NCI-H345 treated with DMSO at 0.1 percent for 48 hours (cell line): ENCODE data around the gene EFHC2.
A peak's percentile ranks its signal among the peaks of the same experiment; 100 is the strongest.
"Not testable (repeated sequence)": the region's sequence is repeated elsewhere in the genome, so short reads cannot be mapped to it uniquely, and the experiment has no call there.

Experiments used
- DNase-seq: peaks from one replicate; lab custom pipeline; 2025; ENCODE audit not compliant: unreplicated experiment; lab: John Stamatoyannopoulos, UW

The EFHC2 gene

DNA sequence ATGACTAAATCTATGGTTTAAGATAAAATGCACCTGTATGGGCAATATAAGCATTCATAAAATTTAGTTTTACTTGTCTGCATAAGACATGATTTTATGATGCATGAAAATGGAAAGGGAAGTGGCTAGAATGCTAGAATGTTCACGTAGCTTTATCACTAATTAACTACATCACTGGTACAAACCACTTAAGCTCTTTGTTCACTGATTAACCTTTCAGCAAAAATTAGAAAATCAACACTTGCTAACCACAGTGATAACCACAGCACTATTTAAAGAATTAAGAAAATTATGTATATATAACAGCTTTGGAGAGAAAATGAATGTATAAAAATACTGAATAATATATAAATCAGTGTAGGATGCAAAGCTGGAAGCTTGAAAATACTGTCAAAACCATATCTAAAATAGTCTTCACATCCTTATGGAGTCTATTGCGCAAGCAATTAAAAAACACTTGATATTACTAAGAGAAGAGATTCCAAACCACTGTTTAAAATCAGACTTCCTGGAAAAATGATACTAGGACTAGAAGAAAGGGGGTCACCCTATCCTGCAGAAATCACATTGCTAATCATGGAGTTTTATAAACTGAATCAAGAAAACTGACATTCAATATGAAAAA is 51.9 kb downstream of the EFHC2 start:
- DNase-seq = no peak

DNA sequence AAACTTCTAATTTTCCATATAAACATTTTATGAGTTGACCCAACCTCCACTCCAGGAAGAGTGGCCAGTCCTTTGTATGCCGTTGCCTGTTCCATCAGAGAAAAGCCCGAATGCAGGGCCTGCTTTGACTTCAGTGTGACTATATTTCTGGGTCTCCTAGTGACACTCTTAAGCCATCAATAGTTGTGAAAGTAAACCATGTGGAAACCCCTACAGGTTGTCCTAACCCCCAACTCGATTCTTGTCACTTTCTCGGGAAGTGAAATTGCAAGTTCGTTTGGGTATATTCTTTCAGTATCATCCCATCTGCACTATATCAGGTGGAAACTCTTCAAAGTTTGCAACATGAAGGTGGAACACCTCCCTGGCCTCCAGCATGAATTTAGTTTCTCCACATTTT is 52.8 kb downstream of the EFHC2 start:
- DNase-seq = no peak

DNA sequence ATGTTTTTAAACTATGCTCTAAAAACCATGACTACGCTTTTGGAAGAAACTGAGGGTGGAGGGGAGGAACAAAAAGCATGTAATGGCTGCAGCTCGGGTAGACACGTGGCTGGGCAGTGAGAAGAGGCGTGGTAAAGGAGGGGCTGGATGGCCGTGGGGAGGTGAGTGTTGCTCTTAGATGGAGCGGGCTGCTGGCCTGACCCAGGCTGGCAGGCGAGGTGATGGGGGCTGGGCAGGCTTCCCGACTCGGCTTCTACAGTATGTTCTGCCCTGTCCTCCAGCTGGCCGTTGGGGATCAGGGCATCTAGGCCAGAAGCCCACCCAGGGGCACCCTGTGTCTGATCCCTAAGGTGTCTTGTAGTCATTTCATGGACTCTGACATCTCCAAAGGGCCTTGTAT is 60.7 kb downstream of the EFHC2 start:
- no peak for DNase-seq

DNA sequence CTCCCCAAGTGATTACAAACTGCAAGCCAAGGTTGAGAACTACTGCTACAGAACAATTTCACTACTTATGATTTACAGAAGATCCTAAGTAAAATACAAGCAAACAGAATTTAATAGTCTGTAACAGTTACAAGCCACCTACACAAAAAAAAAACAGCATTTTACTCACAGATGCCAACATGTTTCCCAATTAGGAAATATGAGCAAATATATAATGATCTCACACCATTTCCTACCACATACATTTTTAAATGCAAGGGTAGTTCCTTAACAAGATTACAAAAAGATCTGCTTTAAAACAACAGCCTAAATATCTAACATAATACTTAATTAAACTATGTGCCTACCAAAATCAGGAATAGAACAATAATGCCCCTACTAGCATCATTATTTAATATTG is 63.4 kb downstream of the EFHC2 start:
- no peak for DNase-seq

DNA sequence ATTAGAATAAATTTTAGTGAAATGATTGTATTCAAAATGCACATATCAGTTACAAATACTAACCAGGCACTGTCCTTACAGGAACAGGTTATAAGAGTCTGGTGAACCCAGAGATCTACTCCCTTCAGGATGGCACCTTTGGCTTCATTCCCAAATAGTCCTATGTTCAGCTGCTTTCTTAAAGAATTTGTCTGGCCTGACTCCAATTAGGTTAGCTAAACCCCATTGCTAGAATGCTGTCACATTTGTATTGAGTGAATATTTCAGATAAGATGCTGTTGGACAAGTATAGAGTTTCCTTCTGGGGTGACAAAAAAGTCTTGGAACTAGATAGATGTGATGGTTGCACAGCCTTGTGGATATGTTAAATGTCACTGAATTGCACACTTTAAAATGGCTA is 69.4 kb downstream of the EFHC2 start:
- no peak for DNase-seq

DNA sequence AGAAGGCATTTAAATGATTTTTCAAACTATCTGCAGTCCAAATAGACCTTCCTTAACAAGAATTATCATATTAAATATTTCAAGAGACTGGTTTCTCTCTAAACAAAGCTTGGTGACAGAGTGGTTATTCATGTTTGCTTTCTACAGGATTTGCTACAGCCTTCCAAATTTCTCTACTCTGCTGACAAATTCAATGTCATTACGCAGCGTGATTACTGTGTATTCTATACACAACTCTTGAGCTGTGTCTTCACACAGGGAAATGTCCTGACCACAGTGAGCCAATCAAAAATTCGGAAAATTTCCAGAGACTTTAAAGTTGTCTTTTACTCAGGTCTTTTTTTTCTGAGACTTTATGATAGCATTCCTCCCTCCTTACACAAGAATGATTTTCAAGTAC is 75.6 kb downstream of the EFHC2 start:
- no peak for DNase-seq

DNA sequence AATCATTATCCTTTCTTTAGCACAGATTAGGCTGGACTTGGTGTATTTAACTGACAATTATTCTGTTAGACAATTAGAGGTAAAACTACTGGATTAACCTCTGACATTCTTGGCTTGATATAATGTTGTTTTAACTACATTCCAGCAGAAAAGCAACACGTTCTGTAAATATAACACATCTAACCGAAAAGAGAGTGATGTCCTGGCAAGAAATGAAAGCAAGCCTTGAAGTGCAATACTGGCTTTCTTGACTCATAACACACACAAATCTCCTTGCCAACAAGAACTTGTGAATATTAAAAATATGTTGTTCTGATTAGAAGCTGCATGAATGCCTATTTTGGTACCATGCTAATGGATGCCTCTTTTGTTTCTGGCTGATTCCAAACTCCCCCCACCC is 76.4 kb downstream of the EFHC2 start:
- no peak for DNase-seq

DNA sequence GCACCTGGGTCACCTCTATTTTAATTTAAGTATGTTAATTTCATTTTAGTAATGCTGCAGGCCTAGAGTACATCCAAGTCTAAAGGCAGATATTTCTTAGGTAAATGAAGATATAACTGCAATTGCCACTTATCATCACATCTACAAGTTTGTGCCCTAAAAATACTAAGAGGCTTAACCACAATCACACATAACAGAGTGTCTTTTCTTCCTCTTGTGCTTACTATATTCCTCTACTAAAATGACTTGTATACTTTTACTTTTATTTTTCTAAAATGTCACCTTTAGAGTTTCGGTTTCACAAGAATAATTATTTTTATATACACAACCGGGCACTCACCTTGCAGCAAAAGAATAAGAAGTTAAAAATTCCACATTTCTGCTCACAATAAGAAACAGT is 77.9 kb downstream of the EFHC2 start:
- DNase-seq = no peak

DNA sequence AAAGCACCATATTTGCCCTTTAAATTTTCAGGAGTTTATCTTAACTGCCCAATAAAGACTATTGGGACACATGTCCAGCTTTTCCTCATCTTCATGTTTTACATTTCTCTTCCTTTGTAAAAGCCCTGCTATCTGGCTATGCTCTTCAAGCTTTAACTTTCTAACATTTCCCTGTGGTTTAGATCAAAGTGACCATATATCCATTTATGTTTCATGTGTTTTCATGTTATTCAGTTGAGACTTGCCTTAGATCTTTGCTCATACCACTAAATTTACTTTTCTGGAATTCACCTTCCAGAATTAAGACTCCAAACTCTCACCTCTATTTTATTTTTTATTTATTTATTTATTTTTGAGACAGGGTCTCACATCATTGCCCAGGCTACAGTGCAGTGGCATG is 78.5 kb downstream of the EFHC2 start:
- DNase-seq = no peak

DNA sequence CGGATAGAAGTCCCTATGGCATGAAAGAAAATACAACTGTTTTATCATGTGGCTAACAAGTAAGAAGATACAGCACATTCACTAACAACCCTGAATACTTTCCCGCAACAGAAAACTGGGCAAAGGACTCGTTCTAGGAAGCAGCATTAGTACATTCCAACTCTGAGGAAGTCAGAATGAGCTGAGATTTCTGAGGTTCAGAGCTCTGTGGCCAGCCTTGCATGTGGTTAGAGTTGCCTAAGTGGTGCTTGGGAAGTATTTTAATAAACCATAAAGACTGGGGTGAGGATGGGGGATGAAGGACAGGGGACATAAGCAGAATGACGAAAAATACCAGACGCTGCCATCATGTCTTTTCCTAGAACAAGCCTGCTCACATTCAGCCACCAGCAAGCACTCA is 82.2 kb downstream of the EFHC2 start:
- DNase-seq = no peak

DNA sequence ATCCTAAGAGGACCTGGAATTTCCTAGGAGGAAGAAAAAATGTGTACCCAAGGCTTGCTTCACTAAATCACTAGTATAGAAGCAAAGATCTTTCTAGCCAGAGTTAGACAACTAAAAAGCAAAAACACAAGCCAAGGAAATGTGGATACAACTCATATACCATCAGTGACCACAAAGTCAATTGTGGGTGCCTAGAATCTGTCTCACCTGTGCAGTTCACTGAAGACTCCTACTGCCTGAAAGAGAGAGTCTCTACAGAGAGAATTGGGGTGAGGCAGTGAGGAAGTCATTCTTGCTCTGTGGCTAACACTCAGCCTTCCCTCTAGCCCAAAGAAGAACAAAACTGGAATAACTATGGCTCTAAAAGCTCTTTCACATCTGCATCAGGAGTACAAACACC is 82.9 kb downstream of the EFHC2 start:
- DNase-seq = no peak

DNA sequence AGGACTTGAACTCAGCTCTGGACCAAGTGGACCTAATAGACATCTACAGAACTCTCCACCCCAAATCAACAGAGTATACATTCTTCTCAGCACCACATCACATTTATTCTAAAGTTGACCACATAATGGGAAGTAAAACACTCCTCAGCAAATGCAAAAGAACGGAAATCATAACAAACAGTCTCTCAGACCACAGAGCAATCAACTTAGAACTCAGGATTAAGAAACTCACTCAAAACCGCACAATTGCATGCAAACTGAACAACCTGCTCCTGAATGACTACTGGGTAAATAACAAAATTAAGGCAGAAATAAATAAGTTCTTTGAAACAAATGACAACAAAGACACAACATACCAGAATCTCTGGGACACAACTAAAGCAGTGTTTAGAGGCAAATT is 87.7 kb downstream of the EFHC2 start:
- DNase-seq = not testable (repeated sequence)

DNA sequence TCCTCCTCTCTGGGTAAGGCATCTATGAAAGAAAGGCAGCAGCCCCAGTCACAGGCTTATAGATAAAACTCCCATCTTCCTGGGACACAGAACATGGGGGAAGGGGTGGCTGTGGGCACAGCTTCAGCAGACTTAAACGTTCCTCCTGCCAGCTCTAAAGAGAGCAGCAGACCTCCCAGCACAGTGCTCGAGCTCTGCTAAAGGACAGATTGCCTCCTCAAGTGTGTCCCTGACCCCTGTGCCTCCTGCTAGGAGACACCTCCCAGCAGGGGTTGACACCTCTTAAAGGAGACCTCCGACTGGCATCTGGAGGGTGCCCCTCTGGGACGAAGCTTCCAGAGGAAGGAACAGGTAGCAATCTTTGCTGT is 89.9 kb downstream of the EFHC2 start:
- no peak for DNase-seq

DNA sequence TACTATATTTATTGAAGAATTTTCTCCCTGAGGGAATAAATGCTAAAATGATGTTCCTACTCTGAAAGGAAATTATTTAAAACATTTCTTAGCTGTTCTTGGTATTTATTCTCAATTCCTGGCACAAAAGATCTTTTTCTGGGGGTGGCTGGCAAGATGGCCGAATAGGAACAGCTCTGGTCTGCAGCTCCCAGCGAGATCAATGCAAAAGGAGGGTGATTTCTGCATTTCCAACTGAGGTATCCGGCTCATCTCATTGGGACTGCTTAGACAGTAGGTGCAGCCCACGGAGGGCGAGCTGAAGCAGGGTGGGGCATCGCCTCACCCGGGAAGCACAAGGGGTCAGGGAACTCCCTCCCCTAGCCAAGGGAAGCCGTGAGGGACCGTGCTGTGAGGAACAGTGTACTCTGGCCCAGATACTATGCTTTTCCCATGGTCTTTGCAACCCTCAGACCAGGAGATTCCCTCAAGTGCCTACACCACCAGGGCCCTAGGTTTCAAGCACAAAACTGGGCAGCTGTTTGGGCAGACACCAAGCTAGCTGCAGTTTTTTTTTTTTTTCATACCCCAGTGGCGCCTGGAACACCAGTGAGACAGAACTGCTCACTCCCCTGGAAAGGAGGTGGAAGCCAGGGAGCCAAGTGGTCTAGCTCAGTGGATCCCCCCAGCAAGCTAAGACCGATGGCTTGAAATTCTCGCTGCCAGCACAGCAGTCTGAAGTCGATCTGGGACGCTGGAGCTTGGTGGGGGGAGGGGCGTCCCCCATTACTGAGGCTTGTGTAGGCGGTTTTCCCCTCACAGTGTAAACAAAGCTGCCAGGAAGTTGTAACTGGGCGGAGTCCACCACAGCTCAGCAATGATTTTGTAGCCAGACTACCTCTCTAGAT is 90.5 kb downstream of the EFHC2 start:
- not testable (repeated sequence) for DNase-seq

DNA sequence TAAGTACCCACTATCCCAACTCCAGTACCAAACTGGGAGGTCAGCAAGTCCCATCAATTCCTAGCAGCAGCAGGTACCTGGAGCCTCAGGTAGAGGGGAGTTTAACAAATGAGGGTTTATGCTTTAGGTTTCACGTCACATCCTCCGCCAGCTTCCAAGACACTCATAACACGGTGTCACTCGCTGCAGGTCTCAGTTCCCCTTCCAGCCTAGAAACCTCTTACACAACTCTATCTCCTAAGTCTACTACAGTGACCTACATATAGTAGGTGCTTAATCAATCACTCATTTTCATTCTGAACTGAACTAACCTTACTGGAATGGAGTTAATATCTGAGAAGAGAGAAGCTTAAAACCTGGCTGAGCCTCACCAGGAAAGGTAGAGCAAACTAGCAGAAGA is 96.0 kb downstream of the EFHC2 start:
- DNase-seq = no peak

DNA sequence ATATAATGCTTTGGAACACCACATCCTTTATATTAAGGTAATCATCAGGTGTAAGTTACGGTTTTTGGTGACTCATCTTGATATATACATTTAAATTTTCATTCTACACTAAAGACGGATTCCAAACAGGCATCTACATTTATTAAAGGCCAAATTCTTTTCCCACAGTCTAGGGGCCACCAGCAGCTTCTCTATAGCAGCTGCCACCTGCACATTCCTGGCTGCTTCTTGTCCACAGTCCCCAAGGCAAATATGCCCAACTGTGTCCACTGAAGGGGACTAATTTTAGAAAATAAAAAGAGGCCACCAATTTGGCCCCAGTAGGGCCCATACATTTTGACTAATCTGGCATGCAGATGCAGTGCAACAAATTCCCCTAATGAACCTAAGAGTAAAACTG is 96.6 kb downstream of the EFHC2 start:
- DNase-seq = no peak

DNA sequence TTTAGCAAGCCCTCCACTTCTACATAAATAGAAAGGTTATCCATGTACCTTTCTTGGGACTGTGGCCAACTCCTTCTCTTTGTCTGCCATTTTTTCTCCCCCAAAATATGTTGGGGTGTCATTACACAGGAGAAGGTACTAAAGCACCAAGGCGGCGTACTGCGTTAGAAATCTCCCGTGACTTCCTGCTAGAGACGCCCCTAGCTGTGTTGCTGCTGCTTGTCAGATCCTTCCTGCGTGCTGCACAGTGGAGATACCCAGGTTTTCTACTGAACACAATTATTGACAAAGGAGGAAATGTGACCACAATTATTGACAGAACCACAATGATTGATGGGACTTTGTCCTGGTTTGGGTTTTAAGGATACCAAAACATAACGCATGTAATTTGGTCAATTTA is 97.7 kb downstream of the EFHC2 start:
- no peak for DNase-seq

DNA sequence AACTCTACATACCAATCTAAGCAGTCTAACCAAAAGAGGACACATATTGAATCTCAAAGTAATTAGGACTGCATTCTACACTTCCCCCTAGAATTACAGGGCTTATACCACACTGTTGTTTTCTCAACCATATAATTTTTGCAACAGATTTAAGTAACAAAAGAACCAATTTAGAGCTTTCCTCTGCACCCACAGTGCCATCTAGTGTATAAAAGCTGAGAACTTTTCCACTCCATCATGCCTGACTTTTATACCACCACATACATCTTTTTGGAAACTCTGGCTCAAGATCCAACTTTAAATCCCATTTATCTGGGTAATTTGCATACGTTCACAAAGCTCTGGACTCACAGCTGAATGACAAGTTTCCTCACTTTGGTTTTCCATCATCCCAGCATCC is 99.5 kb downstream of the EFHC2 start:
- DNase-seq = peak; percentile 7

DNA sequence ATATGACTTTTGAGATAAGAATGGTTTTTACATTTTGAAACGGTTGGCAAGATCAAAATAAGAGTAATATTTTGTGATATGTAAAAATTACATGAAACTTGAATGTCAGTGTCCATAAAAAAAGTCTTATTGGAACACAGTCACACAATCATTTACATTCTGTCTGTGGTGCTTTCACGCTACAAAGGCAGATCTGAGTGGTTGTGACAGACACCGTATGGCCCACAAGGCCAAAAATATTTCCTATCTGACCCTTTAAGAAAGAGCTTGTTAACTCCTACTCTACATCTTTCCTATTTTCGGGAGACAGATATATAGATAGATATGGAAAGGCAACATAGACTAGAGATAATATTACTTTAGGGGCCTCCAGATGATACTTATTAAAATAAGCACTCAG is 101.9 kb downstream of the EFHC2 start:
- DNase-seq = no peak

DNA sequence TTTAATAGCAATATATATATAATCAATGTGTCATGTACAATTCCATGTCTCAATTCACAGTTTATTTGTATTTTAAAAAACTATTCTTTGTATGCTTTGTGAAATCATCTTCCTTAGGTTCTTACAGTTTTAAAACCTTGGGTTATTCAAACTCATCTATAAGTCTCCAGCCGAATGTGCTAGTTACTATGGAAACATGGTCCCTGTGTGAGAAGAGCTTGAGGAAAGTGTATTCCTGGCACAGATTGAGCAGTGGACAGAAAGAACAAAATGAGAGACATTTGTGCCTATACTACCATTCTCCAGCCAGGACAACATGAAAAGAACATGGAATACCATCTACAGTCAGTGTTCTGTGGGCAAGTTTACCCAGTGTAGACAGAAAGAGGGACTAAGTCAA is 103.4 kb downstream of the EFHC2 start:
- no peak for DNase-seq

DNA sequence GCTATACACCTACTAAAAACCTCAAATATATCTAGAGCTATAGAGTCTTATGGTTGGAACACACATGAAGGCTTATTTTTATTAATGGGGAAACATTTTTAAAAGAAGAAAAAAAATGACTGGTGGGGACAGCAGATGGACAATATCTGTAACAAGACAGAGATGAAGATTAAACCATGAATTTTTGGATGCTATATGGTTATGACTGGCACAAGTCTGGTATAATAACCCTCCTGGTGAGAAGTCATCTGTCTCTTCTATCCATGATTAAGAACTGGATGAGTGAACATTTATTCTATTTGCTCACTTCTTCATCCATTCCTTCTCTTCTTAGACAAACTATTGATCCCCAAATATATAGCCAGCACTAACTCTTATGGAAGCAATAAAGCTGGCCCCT is 104.4 kb downstream of the EFHC2 start:
- no peak for DNase-seq

DNA sequence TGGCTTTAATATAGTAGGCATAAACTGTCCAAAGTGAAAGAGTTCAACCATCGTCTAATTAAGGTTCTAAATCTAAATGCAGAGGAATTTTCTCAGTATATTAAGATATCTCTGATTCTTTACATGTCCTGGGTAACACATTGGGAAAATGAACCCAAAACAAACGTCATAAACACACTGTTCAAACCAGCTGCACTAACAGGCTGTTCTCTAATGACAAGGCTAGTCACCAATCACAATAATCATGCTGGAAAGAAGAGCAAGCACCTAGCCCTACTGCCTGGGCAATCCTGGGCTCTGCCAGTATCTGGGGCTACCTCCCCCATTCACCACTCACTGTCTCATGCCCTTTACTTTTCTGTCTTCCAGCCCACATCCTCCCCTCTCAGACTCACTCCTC is 107.9 kb downstream of the EFHC2 start:
- no peak for DNase-seq

DNA sequence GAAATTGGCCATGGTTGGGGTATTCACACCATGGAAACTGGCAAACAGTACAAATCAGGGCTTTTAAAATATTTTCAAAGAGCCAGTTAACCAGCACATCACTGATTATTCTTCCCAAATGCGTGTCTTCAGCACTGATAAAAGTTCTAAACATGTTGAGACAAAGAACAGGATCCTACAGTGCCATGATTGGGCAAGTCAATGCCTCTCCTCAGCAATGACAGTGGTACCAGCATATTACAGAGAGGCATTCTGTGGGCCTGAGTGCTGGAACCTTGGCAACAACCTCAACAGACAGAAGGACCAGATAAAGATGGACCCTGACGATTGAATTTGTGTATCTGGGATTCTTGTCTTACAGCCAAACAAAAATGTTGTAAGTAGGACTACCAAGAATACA is 108.9 kb downstream of the EFHC2 start:
- DNase-seq = no peak
